Measurements from ENCODE around the gene MAPK8IP1.
A peak's percentile ranks its signal among the peaks of the same experiment; 100 is the strongest.

The MAPK8IP1 gene

GRCh38 chr11:45859661-45860140 is 25.8 kb upstream of the MAPK8IP1 start:
- Histone ChIP-seq H3K4me1 (ENCODE audit: control insufficient read depth, insufficient read depth, low read length) (no peaks in the 10 kb centered on the region), H3K27ac (ENCODE audit: extremely low read depth, low read depth, low read length) (no peak overlapping the region), H3K36me3 (ENCODE audit: control insufficient read depth in 2 of 2, insufficient read depth in 1 of 2, low read length in 2 of 2) (peaks cover 0 to 70% of the 10 kb centered on the region in 2 experiments; a peak in 1 of 3 replicates), H3K4me3 (ENCODE audit: low read depth, low read length) (no peak overlapping the region), H3K9me3 (ENCODE audit: control insufficient read depth, insufficient read depth, low read depth, low read length) (no peaks in the 10 kb centered on the region)
- ChIA-PET CTCF (interaction anchor here (0.6 to 1.2 kb wide), 3 partner anchors 13 to 235 kb away, joined by 3 read pairs; no protein-coding TSS in a partner anchor), POLR2A (interaction anchor here (0.5 kb wide), 1 partner anchor 11 kb away, joined by 4 read pairs; no protein-coding TSS in a partner anchor)
- TF ChIP-seq KLF1 (tag by site-specific recombination; IDR thresholded peaks at IDR 0.05): 0 out of 2 replicates have a peak, but pooled peaks have one; percentile 21
- 0 out of 2 replicates have a peak, but pooled peaks have one; percentile 16 for TF ChIP-seq ZNF398 (tag by site-specific recombination; IDR thresholded peaks at IDR 0.05)
- no peak for TF ChIP-seq REST (tag by site-specific recombination; IDR thresholded peaks at IDR 0.05)
- TF ChIP-seq ZFHX2 (tag by site-specific recombination; conservative IDR thresholded peaks at IDR 0.05): peak; percentile 35; the same call in 1 of the 2 replicates
- TF ChIP-seq ZSCAN18 (tag by site-specific recombination; IDR thresholded peaks at IDR 0.05): no peak
- TF ChIP-seq SP7 (tag by site-specific recombination; IDR thresholded peaks at IDR 0.05): 0 out of 2 replicates have a peak, but pooled peaks have one; percentile 24
- 0 out of 2 replicates have a peak, but pooled peaks have one; percentile 70 for TF ChIP-seq ZSCAN30 (tag by site-specific recombination; IDR thresholded peaks at IDR 0.05)
- no peak for TF ChIP-seq TCF7L2 (IDR thresholded peaks at IDR 0.05; ENCODE audit: borderline replicate concordance, low read depth, low read length)
- peak; percentile 91 for TF ChIP-seq ZIC2 (tag by site-specific recombination; IDR thresholded peaks at IDR 0.05)
- peak; percentile 68 for TF ChIP-seq ZNF341 (tag by site-specific recombination; IDR thresholded peaks at IDR 0.05; ENCODE audit: low read depth)
- 0 out of 2 replicates have a peak, but pooled peaks have one; percentile 43 for TF ChIP-seq IKZF3 (tag by site-specific recombination; IDR thresholded peaks at IDR 0.05)
- no peak for TF ChIP-seq ZNF433 (tag by site-specific recombination; IDR thresholded peaks at IDR 0.05; ENCODE audit: low read depth)
- TF ChIP-seq ZBTB44 (tag by site-specific recombination; IDR thresholded peaks at IDR 0.05): peak; percentile 50; the same call in 1 of the 2 replicates
- no peak for TF ChIP-seq ZNF350 (tag by site-specific recombination; IDR thresholded peaks at IDR 0.05)
- no peak for TF ChIP-seq KLF10 (tag by site-specific recombination; IDR thresholded peaks at IDR 0.05)
- no peak for TF ChIP-seq OVOL3 (tag by site-specific recombination; IDR thresholded peaks at IDR 0.05)
- no peak for TF ChIP-seq ZNF555 (tag by site-specific recombination; conservative IDR thresholded peaks at IDR 0.05)
- peak; percentile 49 for TF ChIP-seq ZXDB (tag by site-specific recombination; IDR thresholded peaks at IDR 0.05)
- peak; percentile 88 for TF ChIP-seq PRDM10 (tag by site-specific recombination; IDR thresholded peaks at IDR 0.05)
- TF ChIP-seq OSR2 (tag by site-specific recombination; IDR thresholded peaks at IDR 0.05): peak; percentile 88
- TF ChIP-seq ZNF792 (tag by site-specific recombination; IDR thresholded peaks at IDR 0.05): no peak
- no peak for TF ChIP-seq HIC1 (tag by site-specific recombination; IDR thresholded peaks at IDR 0.05)

Measured in HEK293 (cell line).